ENCODE measurements around the gene BBIP1. TPM values are rescaled to one million over a fixed set of nuclear protein-coding genes. Genes with fewer than 3 reads are reported as not detected.

BBIP1 gene
- total and polyA plus RNA-seq, 9 of the 15 experiments (the other 6 are each of a cell fraction or from before 2014, with no cell fraction given), result 5.2 to 31.0 (median 19.4) TPM

DNA sequence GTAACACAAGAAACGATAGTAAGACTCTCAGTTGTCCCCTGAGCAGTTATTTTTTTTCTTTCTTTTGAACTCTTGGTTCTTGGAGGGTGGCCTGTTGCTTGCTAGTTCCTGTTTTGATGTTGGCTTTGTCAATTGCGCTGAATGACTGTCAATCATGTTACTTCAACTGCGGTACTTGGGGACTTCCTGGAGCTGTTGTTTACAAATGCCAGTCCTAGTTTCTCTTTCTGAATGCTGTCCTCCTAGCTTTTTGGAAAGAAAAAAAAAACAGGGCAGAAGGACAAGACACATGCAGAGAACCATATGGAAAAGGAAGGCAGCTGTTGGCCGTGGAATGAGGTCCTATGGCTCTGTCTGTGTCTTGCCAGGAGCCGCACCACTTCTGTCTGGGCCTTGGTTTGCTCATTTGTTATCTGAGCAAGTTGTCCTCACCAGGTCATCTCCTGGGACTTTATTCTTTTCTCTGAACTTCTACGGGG, 54.3 kb downstream of the BBIP1 start (continued):
- TF ChIP-seq, protein P1, sequence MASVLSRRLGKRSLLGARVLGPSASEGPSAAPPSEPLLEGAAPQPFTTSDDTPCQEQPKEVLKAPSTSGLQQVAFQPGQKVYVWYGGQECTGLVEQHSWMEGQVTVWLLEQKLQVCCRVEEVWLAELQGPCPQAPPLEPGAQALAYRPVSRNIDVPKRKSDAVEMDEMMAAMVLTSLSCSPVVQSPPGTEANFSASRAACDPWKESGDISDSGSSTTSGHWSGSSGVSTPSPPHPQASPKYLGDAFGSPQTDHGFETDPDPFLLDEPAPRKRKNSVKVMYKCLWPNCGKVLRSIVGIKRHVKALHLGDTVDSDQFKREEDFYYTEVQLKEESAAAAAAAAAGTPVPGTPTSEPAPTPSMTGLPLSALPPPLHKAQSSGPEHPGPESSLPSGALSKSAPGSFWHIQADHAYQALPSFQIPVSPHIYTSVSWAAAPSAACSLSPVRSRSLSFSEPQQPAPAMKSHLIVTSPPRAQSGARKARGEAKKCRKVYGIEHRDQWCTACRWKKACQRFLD (CRISPR knock-in tag; IDR thresholded peaks at IDR 0.05), result peak; percentile 65
- TF ChIP-seq, protein P2, sequence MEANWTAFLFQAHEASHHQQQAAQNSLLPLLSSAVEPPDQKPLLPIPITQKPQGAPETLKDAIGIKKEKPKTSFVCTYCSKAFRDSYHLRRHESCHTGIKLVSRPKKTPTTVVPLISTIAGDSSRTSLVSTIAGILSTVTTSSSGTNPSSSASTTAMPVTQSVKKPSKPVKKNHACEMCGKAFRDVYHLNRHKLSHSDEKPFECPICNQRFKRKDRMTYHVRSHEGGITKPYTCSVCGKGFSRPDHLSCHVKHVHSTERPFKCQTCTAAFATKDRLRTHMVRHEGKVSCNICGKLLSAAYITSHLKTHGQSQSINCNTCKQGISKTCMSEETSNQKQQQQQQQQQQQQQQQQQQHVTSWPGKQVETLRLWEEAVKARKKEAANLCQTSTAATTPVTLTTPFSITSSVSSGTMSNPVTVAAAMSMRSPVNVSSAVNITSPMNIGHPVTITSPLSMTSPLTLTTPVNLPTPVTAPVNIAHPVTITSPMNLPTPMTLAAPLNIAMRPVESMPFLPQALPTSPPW (CRISPR knock-in tag; IDR thresholded peaks at IDR 0.05), result 0 out of 2 replicates have a peak, but pooled peaks have one; percentile 4
- TF ChIP-seq FOXA3 (CRISPR knock-in tag; conservative IDR thresholded peaks at IDR 0.05 in 1 of 2, IDR thresholded peaks at IDR 0.05 in 1 of 2), result peak in 1 of 2 experiments; percentile 55; a peak in 1 of 4 replicates
- TF ChIP-seq, protein P3, sequence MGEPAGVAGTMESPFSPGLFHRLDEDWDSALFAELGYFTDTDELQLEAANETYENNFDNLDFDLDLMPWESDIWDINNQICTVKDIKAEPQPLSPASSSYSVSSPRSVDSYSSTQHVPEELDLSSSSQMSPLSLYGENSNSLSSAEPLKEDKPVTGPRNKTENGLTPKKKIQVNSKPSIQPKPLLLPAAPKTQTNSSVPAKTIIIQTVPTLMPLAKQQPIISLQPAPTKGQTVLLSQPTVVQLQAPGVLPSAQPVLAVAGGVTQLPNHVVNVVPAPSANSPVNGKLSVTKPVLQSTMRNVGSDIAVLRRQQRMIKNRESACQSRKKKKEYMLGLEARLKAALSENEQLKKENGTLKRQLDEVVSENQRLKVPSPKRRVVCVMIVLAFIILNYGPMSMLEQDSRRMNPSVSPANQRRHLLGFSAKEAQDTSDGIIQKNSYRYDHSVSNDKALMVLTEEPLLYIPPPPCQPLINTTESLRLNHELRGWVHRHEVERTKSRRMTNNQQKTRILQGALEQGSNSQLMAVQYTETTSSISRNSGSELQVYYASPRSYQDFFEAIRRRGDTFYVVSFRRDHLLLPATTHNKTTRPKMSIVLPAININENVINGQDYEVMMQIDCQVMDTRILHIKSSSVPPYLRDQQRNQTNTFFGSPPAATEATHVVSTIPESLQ (CRISPR knock-in tag; IDR thresholded peaks at IDR 0.05), result no peak
- no peak for TF ChIP-seq PHB2 (IDR thresholded peaks at IDR 0.05; ENCODE audit: low read depth)
- TF ChIP-seq HEY1 (CRISPR knock-in tag; IDR thresholded peaks at IDR 0.05; ENCODE audit: borderline replicate concordance), result no peak
- TF ChIP-seq FOXK2 (conservative IDR thresholded peaks at IDR 0.05 in 1 of 2, IDR thresholded peaks at IDR 0.05 in 1 of 2; ENCODE audit: low read depth in 2 of 2), result peak; percentile 97 to 98
- peak; percentile 65 for TF ChIP-seq GABPA (tag; conservative IDR thresholded peaks at IDR 0.05; ENCODE audit: low read depth)
- no peak for TF ChIP-seq ZNF274 (IDR thresholded peaks at IDR 0.05; ENCODE audit: borderline replicate concordance, low read depth, low read length)
- peak; percentile 75 for TF ChIP-seq ELF1 (tag; IDR thresholded peaks at IDR 0.05)
- TF ChIP-seq CEBPG (CRISPR knock-in tag; IDR thresholded peaks at IDR 0.05), result no peak
- no peak for TF ChIP-seq CEBPG (tag; conservative IDR thresholded peaks at IDR 0.05 in 1 of 2, IDR thresholded peaks at IDR 0.05 in 1 of 2)
- TF ChIP-seq RUNX1 (IDR thresholded peaks at IDR 0.05; ENCODE audit: low read depth), result no peak
- no peak for TF ChIP-seq MYBL2 (IDR thresholded peaks at IDR 0.05; ENCODE audit: low read depth)
- TF ChIP-seq MYBL2 (CRISPR knock-in tag; IDR thresholded peaks at IDR 0.05; ENCODE audit: borderline replicate concordance), result no peak
- TF ChIP-seq NRF1 (conservative IDR thresholded peaks at IDR 0.05 in 1 of 2, IDR thresholded peaks at IDR 0.05 in 1 of 2), result 0 out of 4 replicates have a peak, but pooled peaks of 1 of the 2 experiments have one; percentile 8
- no peak for TF ChIP-seq ZNF12 (CRISPR knock-in tag; IDR thresholded peaks at IDR 0.05)
- TF ChIP-seq ZNF766 (CRISPR knock-in tag; conservative IDR thresholded peaks at IDR 0.05), result peak; percentile 59
- TF ChIP-seq SMAD3 (CRISPR knock-in tag; conservative IDR thresholded peaks at IDR 0.05), result no peak
- TF ChIP-seq MECOM (CRISPR knock-in tag; IDR thresholded peaks at IDR 0.05), result no peak
- peak; percentile 15; the same call in 1 of the 2 replicates for TF ChIP-seq PHF8 (IDR thresholded peaks at IDR 0.05; ENCODE audit: borderline replicate concordance, low read length)
- TF ChIP-seq XRCC4 (IDR thresholded peaks at IDR 0.05; ENCODE audit: extremely low read depth, insufficient read depth, insufficient read length), result no peak
- TF ChIP-seq ETV1 (tag; conservative IDR thresholded peaks at IDR 0.05; ENCODE audit: low read depth), result 0 out of 2 replicates have a peak, but pooled peaks have one; percentile 42
- no peak for TF ChIP-seq ZNF586 (CRISPR knock-in tag; conservative IDR thresholded peaks at IDR 0.05)
- TF ChIP-seq ZSCAN32 (CRISPR knock-in tag; IDR thresholded peaks at IDR 0.05), result no peak

All from K562 (cell line).